C4-2B (cell line): Measurements from ENCODE around the gene SIM1.

ENCODE experiments used
- H3K27ac ChIP-seq: fragments of 450-650 bp; 2 replicates; pipeline ENCODE4 v1.5.1; 2017
- CTCF ChIP-seq: fragments of 450-650 bp; conservative IDR thresholded peaks from 2 replicates; pipeline ENCODE4 v1.5.1; 2017; ENCODE audit warnings: mild to moderate bottlenecking
- ZFX ChIP-seq: fragments of 450-650 bp; IDR thresholded peaks from 2 replicates; pipeline ENCODE4 v1.6.1; 2017

SIM1 gene

GRCh38 chr6:100427452-100427851 lies 37.3 kb downstream of the SIM1 start:
- H3K27ac ChIP-seq: no peak overlapping the region
- TF ChIP-seq CTCF: no peak
- no peak for TF ChIP-seq ZFX

GRCh38 chr6:100426744-100427338 lies 37.9 kb downstream of the SIM1 start:
- H3K27ac ChIP-seq: no peak overlapping the region
- TF ChIP-seq ZFX (no peak), CTCF (no peak)

GRCh38 chr6:100426241-100426640 lies 38.5 kb downstream of the SIM1 start:
- TF ChIP-seq ZFX (no peak), CTCF (no peak)
- H3K27ac ChIP-seq: no peak overlapping the region

- no peak overlapping the region for H3K27ac ChIP-seq
- TF ChIP-seq CTCF: no peak
- no peak for TF ChIP-seq ZFX
Observed at GRCh38 chr6:100420711-100421110, 44.0 kb downstream of the SIM1 start.

- no peak overlapping the region for H3K27ac ChIP-seq
- no peak for TF ChIP-seq CTCF
Observed at GRCh38 chr6:100417036-100417435, 47.7 kb downstream of the SIM1 start.

- TF ChIP-seq CTCF (no peak), ZFX (no peak)
- no peak overlapping the region for H3K27ac ChIP-seq
Observed at GRCh38 chr6:100415768-100416167, 49.0 kb downstream of the SIM1 start.

- no peak overlapping the region for H3K27ac ChIP-seq
- TF ChIP-seq ZFX (no peak), CTCF (no peak)
Observed at GRCh38 chr6:100412872-100413271, 51.8 kb downstream of the SIM1 start.
